Measurements from ENCODE around the gene SLC6A15.

GRCh38 chr12:84910549-84911241 is 1.9 kb downstream of the SLC6A15 start:
- TF ChIP-seq, protein P1, sequence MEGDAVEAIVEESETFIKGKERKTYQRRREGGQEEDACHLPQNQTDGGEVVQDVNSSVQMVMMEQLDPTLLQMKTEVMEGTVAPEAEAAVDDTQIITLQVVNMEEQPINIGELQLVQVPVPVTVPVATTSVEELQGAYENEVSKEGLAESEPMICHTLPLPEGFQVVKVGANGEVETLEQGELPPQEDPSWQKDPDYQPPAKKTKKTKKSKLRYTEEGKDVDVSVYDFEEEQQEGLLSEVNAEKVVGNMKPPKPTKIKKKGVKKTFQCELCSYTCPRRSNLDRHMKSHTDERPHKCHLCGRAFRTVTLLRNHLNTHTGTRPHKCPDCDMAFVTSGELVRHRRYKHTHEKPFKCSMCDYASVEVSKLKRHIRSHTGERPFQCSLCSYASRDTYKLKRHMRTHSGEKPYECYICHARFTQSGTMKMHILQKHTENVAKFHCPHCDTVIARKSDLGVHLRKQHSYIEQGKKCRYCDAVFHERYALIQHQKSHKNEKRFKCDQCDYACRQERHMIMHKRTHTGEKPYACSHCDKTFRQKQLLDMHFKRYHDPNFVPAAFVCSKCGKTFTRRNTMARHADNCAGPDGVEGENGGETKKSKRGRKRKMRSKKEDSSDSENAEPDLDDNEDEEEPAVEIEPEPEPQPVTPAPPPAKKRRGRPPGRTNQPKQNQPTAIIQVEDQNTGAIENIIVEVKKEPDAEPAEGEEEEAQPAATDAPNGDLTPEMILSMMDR (IDR thresholded peaks at IDR 0.05; ENCODE audit: low read depth, low read length, poor library complexity, severe bottlenecking) = no peak
- TF ChIP-seq EZH2phosphoT487 (IDR thresholded peaks at IDR 0.05; ENCODE audit: borderline replicate concordance, low read length) = no peak

Data from DOHH2 (cell line).